Measurements from ENCODE around the gene RESF1.
A peak's percentile ranks its signal among the peaks of the same experiment; 100 is the strongest.

RESF1 gene, protein sequence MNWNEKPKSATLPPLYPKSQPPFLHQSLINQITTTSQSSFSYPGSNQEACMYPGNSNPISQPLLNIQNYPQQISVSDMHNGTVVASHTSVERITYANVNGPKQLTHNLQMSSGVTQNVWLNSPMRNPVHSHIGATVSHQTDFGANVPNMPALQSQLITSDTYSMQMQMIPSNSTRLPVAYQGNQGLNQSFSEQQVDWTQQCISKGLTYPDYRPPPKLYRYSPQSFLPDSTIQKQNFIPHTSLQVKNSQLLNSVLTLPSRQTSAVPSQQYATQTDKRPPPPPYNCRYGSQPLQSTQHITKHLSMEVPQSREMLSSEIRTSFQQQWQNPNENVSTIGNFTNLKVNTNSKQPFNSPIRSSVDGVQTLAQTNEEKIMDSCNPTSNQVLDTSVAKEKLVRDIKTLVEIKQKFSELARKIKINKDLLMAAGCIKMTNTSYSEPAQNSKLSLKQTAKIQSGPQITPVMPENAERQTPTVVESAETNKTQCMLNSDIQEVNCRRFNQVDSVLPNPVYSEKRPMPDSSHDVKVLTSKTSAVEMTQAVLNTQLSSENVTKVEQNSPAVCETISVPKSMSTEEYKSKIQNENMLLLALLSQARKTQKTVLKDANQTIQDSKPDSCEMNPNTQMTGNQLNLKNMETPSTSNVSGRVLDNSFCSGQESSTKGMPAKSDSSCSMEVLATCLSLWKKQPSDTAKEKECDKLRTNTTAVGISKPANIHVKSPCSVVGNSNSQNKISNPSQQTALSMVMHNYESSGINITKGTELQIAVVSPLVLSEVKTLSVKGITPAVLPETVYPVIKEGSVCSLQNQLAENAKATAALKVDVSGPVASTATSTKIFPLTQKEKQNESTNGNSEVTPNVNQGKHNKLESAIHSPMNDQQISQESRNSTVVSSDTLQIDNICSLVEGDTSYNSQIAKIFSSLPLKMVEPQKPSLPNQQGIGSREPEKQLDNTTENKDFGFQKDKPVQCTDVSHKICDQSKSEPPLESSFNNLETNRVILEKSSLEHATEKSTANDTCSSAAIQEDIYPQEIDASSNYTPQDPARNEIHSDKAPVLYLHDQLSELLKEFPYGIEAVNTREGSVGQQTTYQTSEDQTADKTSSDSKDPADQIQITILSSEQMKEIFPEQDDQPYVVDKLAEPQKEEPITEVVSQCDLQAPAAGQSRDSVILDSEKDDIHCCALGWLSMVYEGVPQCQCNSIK (N-terminal part only)

DNA sequence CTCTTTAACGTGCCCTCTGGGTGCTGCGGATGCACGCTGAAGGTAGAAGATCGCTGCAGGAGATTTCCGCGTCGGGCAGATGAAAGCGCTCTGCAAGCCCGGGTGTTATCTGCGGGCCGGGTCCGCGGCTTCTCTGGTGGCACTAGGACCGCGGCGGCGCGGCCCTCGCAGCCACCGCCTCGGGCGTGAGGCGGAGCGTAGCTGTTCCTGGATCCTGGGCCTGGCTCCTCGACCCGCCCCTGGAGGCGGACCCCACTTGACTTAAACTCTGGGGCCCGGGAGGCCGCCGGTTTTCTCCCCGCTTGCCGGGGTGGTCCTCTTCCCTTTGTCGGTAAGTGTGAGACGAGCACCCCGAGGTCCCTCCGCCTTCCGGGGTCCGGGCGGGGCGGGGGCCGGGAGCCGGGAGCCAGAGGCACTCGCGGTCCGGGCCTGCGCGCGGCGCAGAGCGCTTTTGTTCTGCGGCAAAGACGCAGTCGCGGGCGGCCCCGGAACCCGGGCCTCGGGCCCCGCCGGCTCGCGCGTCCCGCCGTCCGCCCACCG lies at the start of gene RESF1:
TSS of gene RESF1 (plus strand) at position 255 of the 540 bp plus-strand sequence. CDS start 21,541 bp downstream, outside the sequence.
- H3K4me1 ChIP-seq (ENCODE audit: control insufficient read depth, insufficient read depth, low read length) = peaks cover 13% of the 10 kb centered on the region
- H3K36me3 ChIP-seq (ENCODE audit: control insufficient read depth, insufficient read depth, low read length) = peaks cover 3% of the 10 kb centered on the region
- H3K27me3 ChIP-seq (ENCODE audit: control insufficient read depth, insufficient read depth, low read length) = no peaks in the 10 kb centered on the region
- no peaks in the 10 kb centered on the region for H3K9me3 ChIP-seq (ENCODE audit: control insufficient read depth, insufficient read depth, low read length)
- peak within 1 kb of the TSS; percentile 66 for H3K9ac ChIP-seq (ENCODE audit: low read depth, low read length)
- peak within 1 kb of the TSS; percentile 68 for H3K4me3 ChIP-seq (ENCODE audit: low read depth, low read length)

DNA sequence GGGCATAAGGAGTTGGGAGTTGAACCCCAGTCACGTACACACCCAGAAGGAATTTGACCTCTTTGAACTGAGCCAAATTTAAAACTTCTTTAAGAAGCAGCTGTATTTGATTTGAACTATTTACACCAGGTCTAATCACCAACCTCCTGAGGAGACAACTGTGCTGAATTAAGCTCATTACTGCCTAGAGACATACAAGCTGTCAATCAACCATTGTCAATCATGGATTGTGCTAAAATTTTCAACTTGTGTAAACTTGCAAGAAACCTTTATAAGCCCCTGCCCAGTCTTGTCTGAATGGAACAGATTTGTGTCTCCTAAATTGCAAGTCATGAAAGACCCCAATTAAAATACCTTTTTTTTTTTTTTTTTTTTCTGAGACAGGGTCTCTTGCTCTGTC lies 44.3 kb upstream of the RESF1 start:
- no peak overlapping the region for H3K4me3 ChIP-seq (ENCODE audit: low read depth, low read length)
- H3K4me1 ChIP-seq (ENCODE audit: control insufficient read depth, insufficient read depth, low read length) = no peaks in the 10 kb centered on the region
- peaks cover 8% of the 10 kb centered on the region for H3K9me3 ChIP-seq (ENCODE audit: control insufficient read depth, insufficient read depth, low read length)
- no peaks in the 10 kb centered on the region for H3K27me3 ChIP-seq (ENCODE audit: control insufficient read depth, insufficient read depth, low read length)
- H3K9ac ChIP-seq (ENCODE audit: low read depth, low read length) = no peak overlapping the region
- no peaks in the 10 kb centered on the region for H3K36me3 ChIP-seq (ENCODE audit: control insufficient read depth, insufficient read depth, low read length)

DNA sequence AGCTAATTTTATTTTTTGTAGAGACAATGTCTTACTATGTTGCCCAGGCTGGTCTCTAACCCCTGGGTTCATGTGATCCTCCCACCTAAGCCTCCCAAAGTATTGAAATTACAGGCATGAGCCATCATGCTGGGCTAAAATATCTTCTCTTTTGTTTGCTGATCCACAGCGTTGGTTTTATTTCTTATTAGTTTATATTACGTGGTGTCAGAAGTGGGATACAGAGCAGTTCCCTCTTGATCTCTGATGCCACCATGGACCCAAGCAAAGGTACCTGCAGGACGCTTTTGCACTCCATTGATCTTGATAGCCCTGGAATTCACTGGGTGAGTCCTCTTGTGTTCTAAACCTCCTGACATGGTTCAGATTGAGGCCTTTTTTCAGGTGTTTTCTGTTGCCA lies 43.8 kb upstream of the RESF1 start:
- H3K9me3 ChIP-seq (ENCODE audit: control insufficient read depth, insufficient read depth, low read length) = peaks cover 8% of the 10 kb centered on the region
- no peaks in the 10 kb centered on the region for H3K27me3 ChIP-seq (ENCODE audit: control insufficient read depth, insufficient read depth, low read length)
- no peaks in the 10 kb centered on the region for H3K4me1 ChIP-seq (ENCODE audit: control insufficient read depth, insufficient read depth, low read length)
- H3K9ac ChIP-seq (ENCODE audit: low read depth, low read length) = no peak overlapping the region
- H3K4me3 ChIP-seq (ENCODE audit: low read depth, low read length) = no peak overlapping the region
- H3K36me3 ChIP-seq (ENCODE audit: control insufficient read depth, insufficient read depth, low read length) = no peaks in the 10 kb centered on the region

DNA sequence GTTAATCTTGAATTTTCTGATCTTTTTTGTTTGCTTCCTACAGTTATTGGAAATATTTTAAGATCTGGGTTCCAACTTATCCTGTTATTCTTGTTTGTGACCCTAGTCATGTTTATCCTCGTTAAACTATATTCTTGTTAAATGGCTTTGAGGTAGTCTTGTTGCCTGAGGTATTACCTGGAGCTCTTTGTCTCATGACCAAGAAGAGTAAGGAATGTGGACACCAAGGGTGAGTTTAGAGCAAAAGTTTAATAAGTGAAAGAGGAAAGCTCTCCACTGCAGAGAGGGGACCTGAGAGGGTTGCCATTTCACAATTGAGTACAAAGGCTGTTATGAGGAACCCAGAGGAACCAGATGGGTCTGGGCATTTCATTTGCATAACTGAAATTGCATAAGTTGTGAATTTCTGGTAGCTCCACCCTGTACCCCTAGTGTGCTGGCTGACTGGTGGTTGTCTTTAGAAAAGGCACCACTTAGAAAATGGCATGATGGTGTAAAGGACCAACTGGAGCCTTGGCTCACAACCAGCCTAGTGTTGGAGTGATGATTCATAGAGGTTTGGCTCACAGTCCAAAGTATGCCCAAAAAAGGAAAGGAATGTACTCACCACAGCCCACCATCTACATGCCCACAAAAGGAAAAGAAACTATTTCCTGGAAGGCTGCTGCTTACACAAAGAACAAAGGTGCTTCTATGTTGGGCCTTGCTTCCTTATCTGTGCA lies 36.7 kb upstream of the RESF1 start:
- Histone ChIP-seq H3K9ac (ENCODE audit: low read depth, low read length) (no peak overlapping the region), H3K9me3 (ENCODE audit: control insufficient read depth, insufficient read depth, low read length) (peaks cover 22% of the 10 kb centered on the region), H3K4me3 (ENCODE audit: low read depth, low read length) (no peak overlapping the region), H3K36me3 (ENCODE audit: control insufficient read depth, insufficient read depth, low read length) (no peaks in the 10 kb centered on the region), H3K4me1 (ENCODE audit: control insufficient read depth, insufficient read depth, low read length) (no peaks in the 10 kb centered on the region), H3K27me3 (ENCODE audit: control insufficient read depth, insufficient read depth, low read length) (no peaks in the 10 kb centered on the region)

DNA sequence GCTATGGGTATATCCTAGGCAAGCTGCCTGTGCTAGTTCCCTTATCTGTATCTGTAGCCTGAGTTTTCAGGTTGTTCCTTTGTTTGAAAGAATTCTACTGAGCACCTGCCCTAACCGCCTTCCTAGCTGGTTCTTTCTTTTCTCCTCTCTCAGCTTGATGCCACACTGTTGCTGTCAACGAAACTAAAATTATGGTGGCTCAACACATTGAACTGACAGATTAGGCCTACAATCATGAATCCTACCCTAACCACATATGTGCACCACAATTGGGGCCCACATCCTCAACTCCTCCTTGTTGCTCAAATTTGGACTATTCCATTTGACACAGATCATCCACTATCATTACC lies 36.2 kb upstream of the RESF1 start:
- H3K4me3 ChIP-seq (ENCODE audit: low read depth, low read length) = no peak overlapping the region
- no peaks in the 10 kb centered on the region for H3K36me3 ChIP-seq (ENCODE audit: control insufficient read depth, insufficient read depth, low read length)

DNA sequence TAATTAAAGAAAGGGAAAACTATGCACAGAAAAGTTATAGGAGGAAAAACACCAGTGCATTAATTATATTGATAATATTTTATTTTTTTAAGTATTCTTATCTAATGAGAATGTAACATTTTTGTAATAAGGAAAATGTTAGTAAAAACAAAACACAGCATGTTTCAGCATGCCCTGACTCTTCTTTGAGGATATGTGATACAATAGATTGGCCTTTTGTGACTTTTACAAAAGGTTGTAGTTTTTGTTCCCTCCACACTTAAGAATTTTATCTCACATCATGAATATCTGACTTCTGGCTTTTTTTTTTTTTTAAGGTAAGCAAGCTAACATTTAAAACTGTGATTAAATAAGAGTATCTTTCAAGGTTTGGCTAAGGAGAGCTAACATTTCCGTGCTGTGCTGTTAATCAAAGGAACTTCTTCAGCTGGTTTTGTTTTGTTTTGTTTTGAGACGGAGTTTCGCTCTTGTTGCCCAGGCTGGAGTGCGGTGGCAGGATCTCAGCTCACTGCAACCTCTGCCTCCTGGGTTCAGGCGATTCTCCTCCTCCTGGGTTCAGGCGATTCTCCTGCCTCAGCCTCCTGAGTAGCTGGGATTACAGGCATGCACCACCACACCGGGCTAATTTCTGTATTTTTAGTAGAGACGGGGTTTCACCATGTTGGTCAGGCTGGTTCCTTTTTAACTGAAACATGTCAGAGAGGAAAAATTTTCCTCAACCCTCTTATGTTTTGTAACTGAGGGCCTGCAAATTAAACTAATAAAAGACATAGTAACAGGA lies 30.8 kb upstream of the RESF1 start:
- no peaks in the 10 kb centered on the region for H3K4me1 ChIP-seq (ENCODE audit: control insufficient read depth, insufficient read depth, low read length)

More for the DNA sequence above, 36.2 kb upstream of the RESF1 start:
- H3K27me3 ChIP-seq (ENCODE audit: control insufficient read depth, insufficient read depth, low read length) = no peaks in the 10 kb centered on the region
- H3K9me3 ChIP-seq (ENCODE audit: control insufficient read depth, insufficient read depth, low read length) = peaks cover 22% of the 10 kb centered on the region
- no peak overlapping the region for H3K9ac ChIP-seq (ENCODE audit: low read depth, low read length)
- H3K4me1 ChIP-seq (ENCODE audit: control insufficient read depth, insufficient read depth, low read length) = no peaks in the 10 kb centered on the region

DNA sequence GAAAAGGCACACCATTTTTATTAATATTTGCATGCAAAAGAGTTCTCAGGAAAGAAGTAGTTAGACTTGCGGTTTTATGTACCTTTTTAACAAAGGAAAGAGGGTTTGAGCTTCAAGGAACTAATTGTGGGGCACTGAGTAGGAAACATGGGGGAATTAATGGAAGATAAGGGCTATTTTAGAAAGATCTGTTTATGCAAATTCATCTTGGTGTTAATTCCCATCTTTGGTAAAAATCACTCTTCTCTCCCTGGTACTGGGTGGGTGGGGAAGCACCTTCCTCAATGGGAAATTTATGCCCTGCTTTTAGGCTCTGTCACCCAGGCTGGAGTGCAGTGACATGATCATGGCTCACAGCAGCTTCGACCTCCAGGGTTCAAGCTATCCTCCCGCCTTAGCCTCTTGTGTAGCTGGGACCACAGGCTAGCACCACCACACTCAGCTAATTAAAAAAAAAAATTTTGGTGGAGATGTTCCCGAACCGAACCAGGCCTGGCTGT lies 30.1 kb upstream of the RESF1 start:
- Histone ChIP-seq H3K27me3 (ENCODE audit: control insufficient read depth, insufficient read depth, low read length) (no peaks in the 10 kb centered on the region), H3K9me3 (ENCODE audit: control insufficient read depth, insufficient read depth, low read length) (no peaks in the 10 kb centered on the region), H3K36me3 (ENCODE audit: control insufficient read depth, insufficient read depth, low read length) (no peaks in the 10 kb centered on the region), H3K9ac (ENCODE audit: low read depth, low read length) (no peak overlapping the region), H3K4me1 (ENCODE audit: control insufficient read depth, insufficient read depth, low read length) (no peaks in the 10 kb centered on the region), H3K4me3 (ENCODE audit: low read depth, low read length) (no peak overlapping the region)

More for the DNA sequence above, 30.8 kb upstream of the RESF1 start:
- Histone ChIP-seq H3K27me3 (ENCODE audit: control insufficient read depth, insufficient read depth, low read length) (no peaks in the 10 kb centered on the region), H3K9me3 (ENCODE audit: control insufficient read depth, insufficient read depth, low read length) (peaks cover 3% of the 10 kb centered on the region), H3K4me3 (ENCODE audit: low read depth, low read length) (no peak overlapping the region), H3K36me3 (ENCODE audit: control insufficient read depth, insufficient read depth, low read length) (no peaks in the 10 kb centered on the region), H3K9ac (ENCODE audit: low read depth, low read length) (no peak overlapping the region)

DNA sequence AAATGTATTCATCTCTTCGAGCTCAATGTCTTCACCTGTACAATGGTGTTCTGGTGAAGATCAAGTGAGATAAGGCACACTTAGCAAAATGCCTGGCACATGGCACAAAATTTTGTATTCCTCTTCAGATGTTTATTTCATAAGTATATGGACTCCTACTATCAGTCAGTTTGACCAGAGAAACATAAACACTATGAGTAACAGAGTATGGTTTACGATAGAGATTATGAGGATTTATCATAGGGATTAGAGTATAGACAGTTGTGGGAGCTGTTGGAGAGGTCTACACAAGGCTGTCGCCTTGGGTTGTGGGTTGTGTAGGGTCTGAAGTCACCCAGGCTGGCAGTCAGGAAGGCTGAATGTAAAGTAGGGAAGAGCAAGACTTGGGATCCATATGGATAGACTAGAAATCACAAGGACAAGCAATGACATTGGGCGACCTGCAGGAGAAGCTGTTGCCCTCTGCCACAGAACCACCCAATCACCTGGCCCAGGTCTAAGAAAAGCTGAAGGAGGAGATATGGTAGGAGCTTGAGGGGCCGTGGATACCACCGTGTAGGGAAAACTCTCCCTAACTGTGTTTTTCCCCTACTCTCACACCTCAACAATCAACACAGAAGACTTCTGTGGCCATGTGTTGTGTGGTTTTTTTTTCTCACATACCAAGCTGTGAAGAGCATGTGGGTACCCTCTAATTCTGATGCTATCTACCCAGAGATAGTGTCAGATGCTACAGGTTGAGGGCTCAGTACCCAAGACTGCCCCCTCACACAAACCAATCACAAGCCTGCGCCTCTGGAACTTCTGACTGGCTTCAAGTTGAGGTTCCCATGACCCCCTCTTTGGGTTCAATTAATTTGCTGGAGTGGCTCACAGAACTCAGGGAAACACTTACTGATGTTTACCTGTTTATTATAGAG lies 27.2 kb upstream of the RESF1 start:
- Histone ChIP-seq H3K9me3 (ENCODE audit: control insufficient read depth, insufficient read depth, low read length) (no peaks in the 10 kb centered on the region), H3K36me3 (ENCODE audit: control insufficient read depth, insufficient read depth, low read length) (no peaks in the 10 kb centered on the region)

DNA sequence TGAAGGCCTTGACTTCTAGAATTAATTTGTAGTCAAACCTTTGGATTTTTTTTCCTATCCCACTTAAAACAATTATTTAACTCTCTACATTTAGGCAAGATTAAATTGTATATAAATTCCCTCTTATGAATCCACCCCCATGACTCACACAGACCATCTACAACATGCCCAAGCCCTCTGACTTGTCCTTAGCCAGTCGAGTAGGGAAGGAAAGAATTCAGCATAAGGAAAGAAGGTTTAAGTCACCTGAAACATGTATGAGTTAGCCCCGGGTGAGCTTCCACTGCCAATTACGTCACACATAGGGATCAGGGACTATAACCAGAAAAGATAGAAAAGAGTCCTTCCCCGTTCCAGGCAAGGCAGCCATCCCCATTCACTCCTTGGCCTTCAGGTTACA lies 14.9 kb upstream of the RESF1 start:
- no peaks in the 10 kb centered on the region for H3K4me1 ChIP-seq (ENCODE audit: control insufficient read depth, insufficient read depth, low read length)
- peaks cover 6% of the 10 kb centered on the region for H3K36me3 ChIP-seq (ENCODE audit: control insufficient read depth, insufficient read depth, low read length)
- H3K9ac ChIP-seq (ENCODE audit: low read depth, low read length) = no peak overlapping the region
- peaks cover 9% of the 10 kb centered on the region for H3K9me3 ChIP-seq (ENCODE audit: control insufficient read depth, insufficient read depth, low read length)
- no peaks in the 10 kb centered on the region for H3K27me3 ChIP-seq (ENCODE audit: control insufficient read depth, insufficient read depth, low read length)
- no peak overlapping the region for H3K4me3 ChIP-seq (ENCODE audit: low read depth, low read length)

More for the DNA sequence above, 27.2 kb upstream of the RESF1 start:
- Histone ChIP-seq H3K27me3 (ENCODE audit: control insufficient read depth, insufficient read depth, low read length) (no peaks in the 10 kb centered on the region), H3K9ac (ENCODE audit: low read depth, low read length) (no peak overlapping the region), H3K4me3 (ENCODE audit: low read depth, low read length) (no peak overlapping the region), H3K4me1 (ENCODE audit: control insufficient read depth, insufficient read depth, low read length) (no peaks in the 10 kb centered on the region)

Data from iPS-15b (cell line).